Suppressor macrophage treated with lipopolysaccharide for 4 hours (primary cell): ENCODE measurements around the gene OGA.

ENCODE experiments used
- DNase-seq: peaks from one replicate; pipeline ENCODE4 v3.0.0-alpha.2; 2020

OGA gene

GRCh38 chr10:101749047-101750016 lies 68.9 kb downstream of the OGA start:
- DNase-seq, result no peak

GRCh38 chr10:101748496-101748895 lies 69.7 kb downstream of the OGA start:
- no peak for DNase-seq

- DNase-seq, result peak; percentile 24
These were observed 73.1 kb downstream of the OGA start for GRCh38 chr10:101745074-101745696.

- no peak for DNase-seq
These were observed 74.0 kb downstream of the OGA start for GRCh38 chr10:101744267-101744666.

- DNase-seq, result no peak
These were observed 76.3 kb downstream of the OGA start for GRCh38 chr10:101741938-101742337.

- no peak for DNase-seq
These were observed 81.6 kb downstream of the OGA start for GRCh38 chr10:101736666-101737065.
